GM08714 (cell line): ENCODE results near the gene NCOA1.
"Not testable (repeated sequence)": the region's sequence is repeated elsewhere in the genome, so short reads cannot be mapped to it uniquely, and the experiment has no call there.

Experiments used
- H3K4me3 ChIP-seq: fragments of 200-500 bp; sonication (Bioruptor generic); 2 replicates; pipeline ENCODE4 v1.5.1; 2014; ENCODE audit warnings: mild to moderate bottlenecking, low read length, inconsistent platforms
- ZNF274 ChIP-seq: IDR thresholded peaks from 2 replicates; pipeline ENCODE4 v1.6.1; 2012; ENCODE audit warnings: mild to moderate bottlenecking, low read depth, low read length

Gene NCOA1

GRCh38 chr2:24652265-24653182, 161.5 kb downstream of the NCOA1 start:
- H3K4me3 ChIP-seq, result no peak overlapping the region
- TF ChIP-seq ZNF274, result no peak

DNA sequence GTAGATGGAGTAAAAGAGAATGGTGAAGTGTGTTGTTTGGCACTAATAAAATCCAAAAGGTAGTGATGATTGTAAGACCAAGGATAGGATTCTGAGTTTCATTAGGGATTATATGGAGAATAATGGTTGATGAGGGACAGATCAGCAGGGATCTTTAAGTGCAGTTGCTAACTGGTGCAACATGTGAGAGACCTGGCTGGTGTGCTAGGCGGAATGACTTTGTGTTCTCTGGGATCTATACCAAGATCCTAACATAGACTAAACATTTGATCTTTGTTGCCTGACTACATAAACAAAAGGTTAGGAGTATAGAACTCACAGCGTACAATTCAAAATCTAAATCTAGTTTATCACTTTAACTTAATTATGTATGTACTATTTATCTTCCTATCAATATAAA, 166.8 kb downstream of the NCOA1 start:
- no peak for TF ChIP-seq ZNF274
- H3K4me3 ChIP-seq, result no peak overlapping the region

DNA sequence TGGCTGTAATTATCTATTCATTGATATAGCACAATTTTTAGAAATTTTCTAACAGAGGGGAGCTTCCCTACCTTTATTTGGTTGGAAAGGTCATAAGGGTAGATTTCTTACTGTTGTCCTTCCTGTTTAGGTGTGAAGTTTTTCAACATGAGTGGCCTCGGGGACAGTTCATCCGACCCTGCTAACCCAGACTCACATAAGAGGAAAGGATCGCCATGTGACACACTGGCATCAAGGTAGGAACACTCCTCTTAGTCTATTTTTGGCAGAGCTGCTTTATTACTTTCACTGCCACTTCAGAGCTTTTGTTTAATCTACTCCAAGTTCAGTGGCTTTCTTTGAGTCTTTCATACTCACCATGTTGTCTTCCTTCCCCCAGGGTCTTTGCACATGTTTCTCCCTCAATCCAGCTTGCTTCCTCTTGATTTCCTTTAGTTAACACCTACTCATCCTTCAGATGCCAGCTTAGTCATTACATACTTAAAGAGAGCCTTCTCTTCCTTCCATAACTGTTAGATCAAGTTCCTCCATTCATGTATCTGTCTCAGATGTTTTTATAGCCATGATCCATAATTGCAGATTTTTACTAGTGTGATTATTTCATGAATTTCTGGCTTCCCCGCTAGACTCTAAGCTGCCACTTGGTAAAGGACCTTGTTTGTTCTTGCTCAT, 167.6 kb downstream of the NCOA1 start:
- TF ChIP-seq ZNF274, result no peak
- H3K4me3 ChIP-seq, result no peak overlapping the region

DNA sequence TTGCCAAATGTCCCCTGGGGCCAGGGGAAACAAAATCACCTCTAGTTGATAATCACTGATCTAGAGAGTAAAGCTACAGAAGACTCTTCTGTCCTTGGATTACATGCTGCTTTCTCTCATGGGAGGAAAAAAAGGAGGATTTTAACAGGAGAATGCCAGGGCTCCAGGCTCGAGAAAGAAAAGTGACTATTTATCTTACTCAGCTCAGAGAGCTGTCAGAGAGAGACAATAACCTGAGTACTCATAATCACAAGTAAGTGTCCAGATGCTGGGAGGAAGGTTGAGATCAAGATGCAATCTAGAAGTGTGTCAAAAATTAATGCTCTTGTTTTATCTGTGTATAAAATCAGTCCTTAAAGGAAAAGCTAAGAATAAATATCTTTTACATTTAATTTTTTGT, 168.8 kb downstream of the NCOA1 start:
- no peak overlapping the region for H3K4me3 ChIP-seq
- TF ChIP-seq ZNF274, result no peak

- no peak overlapping the region for H3K4me3 ChIP-seq
- TF ChIP-seq ZNF274, result no peak
These were observed 176.5 kb downstream of the NCOA1 start for GRCh38 chr2:24667542-24667941.

DNA sequence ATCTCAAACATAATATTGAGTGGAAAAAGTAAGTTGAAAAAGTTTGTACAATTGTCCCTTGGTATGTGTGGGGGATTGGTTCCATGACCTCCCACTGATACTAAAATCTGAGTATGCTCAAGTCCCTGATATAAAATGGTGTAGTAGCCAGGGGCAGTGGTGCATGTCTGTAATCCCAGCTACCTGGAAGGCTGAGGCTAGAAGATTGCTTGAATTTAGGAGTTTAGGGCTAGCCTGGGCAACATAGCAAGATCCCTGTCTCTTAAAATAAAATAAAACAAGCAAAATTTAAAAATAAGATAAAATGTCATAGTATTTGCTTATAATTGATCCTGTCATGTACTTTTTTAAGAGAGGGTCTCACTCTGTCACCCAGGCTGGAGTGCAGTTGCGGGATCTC, 180.2 kb downstream of the NCOA1 start:
- TF ChIP-seq ZNF274, result no peak
- H3K4me3 ChIP-seq, result no peak overlapping the region

GRCh38 chr2:24672589-24672988, 181.5 kb downstream of the NCOA1 start:
- TF ChIP-seq ZNF274, result no peak
- no peak overlapping the region for H3K4me3 ChIP-seq

GRCh38 chr2:24675338-24675737, 184.3 kb downstream of the NCOA1 start:
- H3K4me3 ChIP-seq, result no peak overlapping the region
- no peak for TF ChIP-seq ZNF274

- TF ChIP-seq ZNF274, result no peak
- H3K4me3 ChIP-seq, result no peak overlapping the region
These were observed 185.4 kb downstream of the NCOA1 start for GRCh38 chr2:24676493-24676892.

GRCh38 chr2:24678066-24678465, 187.0 kb downstream of the NCOA1 start:
- H3K4me3 ChIP-seq, result not testable (repeated sequence)

GRCh38 chr2:24680196-24680595, 189.1 kb downstream of the NCOA1 start:
- no peak overlapping the region for H3K4me3 ChIP-seq
- TF ChIP-seq ZNF274, result no peak

DNA sequence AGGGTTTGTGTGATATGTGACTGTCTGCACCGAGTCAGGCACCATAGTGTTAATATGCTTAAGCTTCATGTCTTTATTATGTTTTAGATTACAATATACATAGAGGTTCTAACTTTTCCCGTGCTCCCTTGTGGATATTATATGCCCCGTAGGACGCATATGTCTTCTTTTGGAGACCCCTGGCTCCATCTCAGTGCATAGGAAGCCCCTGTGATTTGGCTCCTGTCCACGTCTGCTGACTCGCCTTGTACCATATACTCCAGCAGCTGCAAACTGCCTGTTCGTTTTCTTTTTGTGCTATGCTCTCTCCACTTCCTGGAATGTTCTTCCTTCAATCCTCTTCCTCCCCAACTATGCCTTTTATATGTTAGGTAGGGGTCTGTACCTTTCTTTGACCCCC, 191.2 kb downstream of the NCOA1 start:
- H3K4me3 ChIP-seq, result no peak overlapping the region
- TF ChIP-seq ZNF274, result no peak

DNA sequence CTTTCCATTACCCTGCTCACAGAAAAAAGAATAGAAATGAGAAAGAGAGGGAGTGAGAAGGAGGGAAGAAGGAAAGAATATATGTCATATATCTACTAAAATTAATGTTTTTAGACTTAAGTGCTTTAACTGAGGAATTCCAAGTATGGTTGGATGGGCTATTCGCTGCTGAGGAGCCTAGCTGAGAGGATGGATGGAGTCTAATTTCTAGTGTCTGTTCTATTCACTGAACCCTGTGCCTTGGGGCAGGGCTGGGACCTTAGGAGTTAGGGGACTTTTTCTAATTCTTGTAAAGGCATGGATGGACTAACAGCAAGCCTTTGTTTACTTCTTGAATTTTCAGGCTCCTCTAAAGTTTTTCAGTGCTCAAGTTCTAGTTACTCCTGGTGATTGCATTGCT, 192.4 kb downstream of the NCOA1 start:
- no peak overlapping the region for H3K4me3 ChIP-seq
- TF ChIP-seq ZNF274, result no peak

GRCh38 chr2:24690524-24690923, 199.5 kb downstream of the NCOA1 start:
- no peak for TF ChIP-seq ZNF274
- H3K4me3 ChIP-seq, result no peak overlapping the region

DNA sequence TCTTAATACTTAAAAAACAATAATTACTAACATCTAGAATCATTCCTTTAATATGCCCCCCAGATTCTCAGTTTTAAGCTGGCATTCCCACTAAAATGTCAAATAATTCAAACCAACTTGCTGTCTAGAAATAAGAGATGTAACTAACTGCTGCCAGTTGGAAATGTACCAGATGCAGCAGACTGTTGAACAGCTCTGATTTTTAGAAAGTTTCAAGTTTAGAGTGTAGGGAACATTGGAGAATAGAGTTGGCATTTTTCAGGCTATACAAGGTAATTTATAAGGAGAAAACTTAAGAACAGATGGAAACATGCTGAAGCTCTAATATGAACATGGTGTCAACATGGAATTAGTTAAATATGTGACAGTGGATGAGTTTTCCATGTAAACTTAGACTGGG, 200.8 kb downstream of the NCOA1 start:
- no peak for TF ChIP-seq ZNF274

More for the DNA sequence above, 200.8 kb downstream of the NCOA1 start:
- no peak overlapping the region for H3K4me3 ChIP-seq
